Activated CD4-positive, alpha-beta T cell treated with anti-CD3 and anti-CD28 coated beads, Interleukin-2, amount 10 ng/mL, durations not matched to agents 24 days and 14 days (primary cell): ENCODE results near the gene BMP7. TPM values are rescaled to one million over a fixed set of nuclear protein-coding genes. Genes with fewer than 3 reads are reported as not detected.
"Not testable (repeated sequence)": the region's sequence is repeated elsewhere in the genome, so short reads cannot be mapped to it uniquely, and the experiment has no call there.

Source experiments
- DNase-seq: peaks from one replicate; pipeline ENCODE4 v3.0.0; 2022
- H3K27ac Mint-ChIP-seq: one replicate; pipeline ENCODE4 v1.8.0; 2022; ENCODE audit warnings: mild to moderate bottlenecking, mixed read lengths
- H3K27me3 Mint-ChIP-seq: one replicate; pipeline ENCODE4 v1.8.0; 2022; ENCODE audit warnings: mixed read lengths
- H3K36me3 Mint-ChIP-seq: one replicate; pipeline ENCODE4 v1.8.0; 2022; ENCODE audit warnings: low read depth, mild to moderate bottlenecking, mixed read lengths
- H3K4me1 Mint-ChIP-seq: one replicate; pipeline ENCODE4 v1.8.0; 2021; ENCODE audit warnings: mixed read lengths
- H3K4me3 Mint-ChIP-seq: one replicate; pipeline ENCODE4 v1.8.0; 2022; ENCODE audit warnings: mild to moderate bottlenecking, moderate library complexity, mixed read lengths
- H3K9me3 Mint-ChIP-seq: one replicate; pipeline ENCODE4 v1.8.0; 2021; ENCODE audit warnings: mixed read lengths
- intact Hi-C: fragments of 100-400 bp; cut with micrococcal nuclease; formaldehyde crosslinking; loops from one replicate; pipeline ENCODE4 v1.15.1; 2023
- total RNA-seq: library from RNA; stranded (reverse); gene quantifications from 2 replicates; pipeline ENCODE4 v1.2.3, GENCODE V29; 2022

The BMP7 gene
- total RNA-seq, 1 donor from 2014 or later = 0.07 TPM

GRCh38 chr20:57161478-57162361 lies 104.7 kb downstream of the BMP7 start:
- DNase-seq = no peak
- intact Hi-C loops = no loop called here
- Mint-ChIP-seq H3K36me3 (no peaks in the 10 kb centered on the region), H3K27me3 (no peaks in the 10 kb centered on the region), H3K27ac (no peak overlapping the region), H3K9me3 (no peaks in the 10 kb centered on the region), H3K4me1 (no peaks in the 10 kb centered on the region), H3K4me3 (no peak overlapping the region)

GRCh38 chr20:57160985-57161384 lies 105.5 kb downstream of the BMP7 start:
- no peaks in the 10 kb centered on the region for H3K9me3 Mint-ChIP-seq
- H3K4me3 Mint-ChIP-seq = no peak overlapping the region
- no peak overlapping the region for H3K27ac Mint-ChIP-seq
- H3K4me1 Mint-ChIP-seq = no peaks in the 10 kb centered on the region
- H3K27me3 Mint-ChIP-seq = no peaks in the 10 kb centered on the region
- no peaks in the 10 kb centered on the region for H3K36me3 Mint-ChIP-seq
- DNase-seq = no peak
- intact Hi-C loops = no loop called here

- H3K27me3 Mint-ChIP-seq = peaks cover 2% of the 10 kb centered on the region
- no peak overlapping the region for H3K4me3 Mint-ChIP-seq
- no peak overlapping the region for H3K27ac Mint-ChIP-seq
- intact Hi-C loops = no loop called here
- H3K4me1 Mint-ChIP-seq = no peaks in the 10 kb centered on the region
- no peaks in the 10 kb centered on the region for H3K9me3 Mint-ChIP-seq
- no peaks in the 10 kb centered on the region for H3K36me3 Mint-ChIP-seq
- no peak for DNase-seq
These were observed 106.4 kb downstream of the BMP7 start for GRCh38 chr20:57159945-57160610.

DNA sequence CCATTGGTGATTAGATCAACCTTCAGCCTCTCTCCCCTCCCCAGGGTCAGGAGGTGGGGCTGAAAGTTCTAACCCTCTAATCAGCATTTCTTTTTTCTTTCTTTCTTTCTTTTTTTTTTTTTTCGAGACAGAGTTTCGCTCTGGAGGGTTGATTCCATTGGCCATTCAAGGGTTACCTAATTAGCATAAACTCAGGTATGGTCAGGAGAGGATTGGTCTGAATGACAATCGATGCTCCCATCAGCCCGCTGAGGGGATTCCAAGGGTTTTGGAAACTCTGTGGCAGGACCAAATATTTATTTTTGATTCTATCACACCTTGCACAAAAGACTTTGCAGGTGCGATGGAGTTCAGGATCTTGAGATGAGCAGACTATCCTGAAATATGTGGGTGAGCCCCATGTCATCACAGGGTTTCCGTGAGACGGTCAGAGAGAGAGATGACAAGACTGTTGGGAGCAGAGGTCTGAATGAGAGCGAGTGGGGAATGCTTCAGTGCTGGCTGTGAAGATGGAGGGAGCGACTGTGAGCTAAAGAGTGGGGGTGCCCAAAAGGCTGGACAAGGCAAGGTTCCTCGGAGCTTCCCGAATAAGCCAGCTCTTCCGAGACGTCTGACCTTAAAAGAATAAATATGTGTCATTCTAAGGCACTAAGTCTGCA lies 107.1 kb downstream of the BMP7 start:
- no peaks in the 10 kb centered on the region for H3K9me3 Mint-ChIP-seq
- intact Hi-C loops = no loop called here
- H3K36me3 Mint-ChIP-seq = no peaks in the 10 kb centered on the region

GRCh38 chr20:57158474-57158873 lies 108.0 kb downstream of the BMP7 start:
- intact Hi-C loops = no loop called here
- no peak overlapping the region for H3K4me3 Mint-ChIP-seq
- no peaks in the 10 kb centered on the region for H3K36me3 Mint-ChIP-seq
- H3K27me3 Mint-ChIP-seq = peaks cover 2% of the 10 kb centered on the region
- H3K27ac Mint-ChIP-seq = no peak overlapping the region
- H3K9me3 Mint-ChIP-seq = no peaks in the 10 kb centered on the region
- H3K4me1 Mint-ChIP-seq = no peaks in the 10 kb centered on the region
- DNase-seq = no peak

More for the DNA sequence above, 107.1 kb downstream of the BMP7 start:
- peaks cover 2% of the 10 kb centered on the region for H3K27me3 Mint-ChIP-seq
- no peak for DNase-seq
- no peak overlapping the region for H3K27ac Mint-ChIP-seq
- no peaks in the 10 kb centered on the region for H3K4me1 Mint-ChIP-seq
- no peak overlapping the region for H3K4me3 Mint-ChIP-seq

DNA sequence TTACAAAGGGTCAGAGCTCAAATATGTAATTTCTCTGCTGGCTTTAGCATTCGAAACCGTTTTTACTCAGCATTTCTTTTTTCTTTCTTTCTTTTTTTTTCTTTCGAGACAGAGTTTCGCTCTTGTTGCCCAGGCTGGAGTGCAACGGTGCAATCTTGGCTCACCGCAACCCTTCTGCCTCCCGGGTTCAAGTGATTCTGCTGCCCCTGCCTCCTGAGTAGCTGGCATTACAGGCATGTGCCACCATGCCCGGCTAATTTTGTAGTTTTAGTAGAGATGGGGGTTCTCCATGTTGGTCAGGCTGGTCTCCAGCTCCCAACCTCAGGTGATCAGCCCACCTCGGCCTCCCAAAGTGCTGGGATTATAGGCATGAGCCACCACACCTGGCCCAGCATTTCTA lies 108.7 kb downstream of the BMP7 start:
- H3K27me3 Mint-ChIP-seq, DNase-seq, H3K9me3 Mint-ChIP-seq, H3K27ac Mint-ChIP-seq, H3K4me1 Mint-ChIP-seq, intact Hi-C loops, H3K4me3 Mint-ChIP-seq, H3K36me3 Mint-ChIP-seq: not testable (repeated sequence)

GRCh38 chr20:57157106-57157691 lies 109.2 kb downstream of the BMP7 start:
- intact Hi-C loops = no loop called here
- no peak for DNase-seq
- Mint-ChIP-seq H3K4me3 (no peak overlapping the region), H3K27ac (no peak overlapping the region), H3K36me3 (no peaks in the 10 kb centered on the region), H3K9me3 (no peaks in the 10 kb centered on the region), H3K27me3 (peaks cover 2% of the 10 kb centered on the region), H3K4me1 (no peaks in the 10 kb centered on the region)

GRCh38 chr20:57156011-57156729 lies 110.3 kb downstream of the BMP7 start:
- Mint-ChIP-seq H3K27me3 (peaks cover 2% of the 10 kb centered on the region), H3K4me1 (no peaks in the 10 kb centered on the region), H3K36me3 (no peaks in the 10 kb centered on the region), H3K27ac (no peak overlapping the region), H3K9me3 (no peaks in the 10 kb centered on the region), H3K4me3 (no peak overlapping the region)
- intact Hi-C loops = no loop called here
- no peak for DNase-seq

- Mint-ChIP-seq H3K4me3 (no peak overlapping the region), H3K27ac (no peak overlapping the region), H3K4me1 (no peaks in the 10 kb centered on the region), H3K27me3 (peaks cover 5% of the 10 kb centered on the region), H3K9me3 (no peaks in the 10 kb centered on the region), H3K36me3 (no peaks in the 10 kb centered on the region)
- intact Hi-C loops = no loop called here
- no peak for DNase-seq
These were observed 111.0 kb downstream of the BMP7 start for GRCh38 chr20:57155415-57155814.

- no peak overlapping the region for H3K4me3 Mint-ChIP-seq
- no peaks in the 10 kb centered on the region for H3K4me1 Mint-ChIP-seq
- no peaks in the 10 kb centered on the region for H3K9me3 Mint-ChIP-seq
- H3K27me3 Mint-ChIP-seq = peaks cover 6% of the 10 kb centered on the region
- DNase-seq = no peak
- H3K36me3 Mint-ChIP-seq = no peaks in the 10 kb centered on the region
- no peak overlapping the region for H3K27ac Mint-ChIP-seq
- intact Hi-C loops = no loop called here
These were observed 113.1 kb downstream of the BMP7 start for GRCh38 chr20:57153238-57153905.

DNA sequence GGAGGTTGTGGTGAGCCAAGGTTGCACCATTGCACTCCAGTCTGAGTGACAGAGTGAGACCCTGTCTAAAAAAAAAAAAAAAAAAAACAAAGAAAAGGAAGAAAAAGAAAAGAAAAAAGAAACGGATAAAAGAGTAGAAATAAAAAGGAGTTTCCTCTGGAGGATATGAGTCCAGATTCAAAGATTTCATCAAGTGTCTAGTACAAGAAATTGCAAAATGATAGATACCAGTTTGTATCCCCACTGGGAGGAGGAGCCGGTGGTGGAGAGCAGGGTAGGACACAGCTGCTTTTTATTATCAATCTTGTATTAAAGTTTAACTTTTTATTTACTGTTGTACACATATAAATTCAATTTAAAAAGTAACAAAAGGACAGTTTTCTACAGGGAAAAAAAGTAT lies 113.9 kb downstream of the BMP7 start:
- intact Hi-C loops = no loop called here
- no peaks in the 10 kb centered on the region for H3K9me3 Mint-ChIP-seq
- no peak for DNase-seq
- no peak overlapping the region for H3K4me3 Mint-ChIP-seq
- no peaks in the 10 kb centered on the region for H3K4me1 Mint-ChIP-seq
- H3K27me3 Mint-ChIP-seq = peaks cover 6% of the 10 kb centered on the region
- no peaks in the 10 kb centered on the region for H3K36me3 Mint-ChIP-seq
- no peak overlapping the region for H3K27ac Mint-ChIP-seq

DNA sequence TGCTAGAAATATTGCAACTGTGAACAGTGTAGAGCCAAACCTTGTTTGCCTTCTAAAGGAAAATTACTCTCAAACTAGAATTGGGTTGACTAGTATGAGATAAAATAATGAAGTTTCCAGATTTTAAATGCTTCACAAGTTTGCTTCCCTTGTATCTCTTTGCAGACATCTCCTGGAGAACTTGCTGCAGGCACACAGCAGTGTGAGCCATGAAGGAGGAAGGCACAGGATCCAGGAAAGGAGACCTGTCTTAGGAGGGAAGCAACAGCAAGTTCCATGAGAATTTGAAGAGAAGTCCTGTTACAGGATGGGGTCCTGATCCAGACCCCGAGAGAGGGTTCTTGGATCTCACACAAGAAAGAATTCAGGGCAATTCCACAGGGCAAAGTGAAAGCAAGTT lies 115.9 kb downstream of the BMP7 start:
- intact Hi-C loops = no loop called here
- DNase-seq = no peak
- Mint-ChIP-seq H3K9me3 (no peaks in the 10 kb centered on the region), H3K4me1 (peaks cover 2% of the 10 kb centered on the region), H3K27ac (no peak overlapping the region), H3K36me3 (no peaks in the 10 kb centered on the region), H3K27me3 (peaks cover 6% of the 10 kb centered on the region), H3K4me3 (no peak overlapping the region)

DNA sequence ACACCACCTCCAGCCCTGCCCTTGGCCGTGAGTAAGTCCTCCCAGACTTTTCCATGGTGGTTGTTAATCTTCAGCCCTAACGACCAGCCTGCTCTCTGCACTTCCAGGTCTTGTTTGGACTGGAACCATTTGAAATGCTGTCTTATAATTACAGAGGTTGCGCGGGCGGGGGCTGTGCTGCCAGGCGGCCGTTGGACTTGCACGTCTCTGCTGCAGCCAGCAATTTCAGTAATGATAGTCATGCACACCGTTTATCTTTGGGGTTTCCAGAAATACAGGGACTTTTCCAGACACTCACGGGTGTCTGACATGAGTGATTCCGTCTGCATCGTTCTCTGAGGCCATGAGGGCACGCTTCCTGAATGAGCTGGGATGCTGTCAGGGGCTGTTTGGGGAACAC lies 118.2 kb downstream of the BMP7 start:
- H3K4me1 Mint-ChIP-seq = peaks cover 2% of the 10 kb centered on the region
- no peaks in the 10 kb centered on the region for H3K36me3 Mint-ChIP-seq
- H3K27ac Mint-ChIP-seq = no peak overlapping the region

More for the DNA sequence above, 118.2 kb downstream of the BMP7 start:
- Mint-ChIP-seq H3K9me3 (no peaks in the 10 kb centered on the region), H3K4me3 (no peak overlapping the region), H3K27me3 (peaks cover 4% of the 10 kb centered on the region)
- intact Hi-C loops = no loop called here
- DNase-seq = no peak
